Measurements from ENCODE around the gene YTHDF1.

Gene YTHDF1

DNA sequence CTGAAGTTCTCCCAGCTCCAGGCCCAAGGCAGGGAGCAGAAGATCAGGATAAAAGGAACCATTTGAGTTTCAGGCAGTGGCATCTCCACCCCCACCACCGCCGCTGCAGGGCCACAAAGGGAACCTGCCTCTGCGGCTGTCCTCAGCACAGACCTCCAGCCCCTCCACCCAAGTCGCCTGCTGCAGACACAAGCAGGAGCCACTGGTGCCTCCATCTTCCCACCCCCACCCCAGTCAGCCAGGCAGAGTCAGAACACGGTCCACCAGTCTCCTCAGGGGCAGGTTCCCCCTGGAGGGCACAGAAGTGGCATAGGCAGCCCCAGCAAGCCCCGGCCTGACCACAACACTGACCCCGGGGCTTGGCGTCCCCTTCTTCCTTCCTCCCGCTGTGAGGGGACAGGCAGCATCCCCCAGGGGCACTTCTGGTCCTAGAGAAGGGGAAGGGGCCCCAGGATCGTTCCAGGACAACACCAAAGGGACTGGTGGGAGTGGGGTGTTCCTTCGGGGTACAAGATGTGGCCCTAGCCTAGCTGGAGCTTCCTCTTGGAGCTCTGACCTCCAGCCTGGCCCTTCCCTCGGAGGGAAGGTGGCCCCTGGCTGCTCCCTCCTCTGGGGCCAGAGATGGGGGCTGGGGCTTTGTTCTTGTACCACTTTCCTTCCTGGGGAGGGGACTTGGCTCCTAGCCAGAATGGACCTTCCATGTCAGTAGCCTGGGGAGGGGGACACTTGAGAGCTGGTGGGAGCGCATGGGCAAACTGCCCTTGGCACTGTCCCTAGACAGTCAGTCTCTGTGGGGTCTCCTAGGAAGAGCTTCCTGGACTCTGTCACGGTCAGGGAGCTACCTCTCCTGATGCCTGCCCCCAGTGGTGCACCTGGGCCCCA lies 36.0 kb downstream of the YTHDF1 start:
- no peaks in the 10 kb centered on the region for H3K36me3 Mint-ChIP-seq
- H3K4me3 Mint-ChIP-seq: peak overlapping the region; percentile 76

GRCh38 chr20:63178889-63179686 lies 36.8 kb downstream of the YTHDF1 start:
- Mint-ChIP-seq H3K27me3 (peaks cover 78% of the 10 kb centered on the region), H3K4me1 (peaks cover 38% of the 10 kb centered on the region), H3K36me3 (no peaks in the 10 kb centered on the region), H3K9me3 (no peaks in the 10 kb centered on the region), H3K4me3 (peak overlapping the region; percentile 76), H3K27ac (no peak overlapping the region)
- ATAC-seq: peak; percentile 64

More for the DNA sequence above, 36.0 kb downstream of the YTHDF1 start:
- Mint-ChIP-seq H3K27me3 (peaks cover 70% of the 10 kb centered on the region), H3K27ac (no peak overlapping the region), H3K4me1 (peaks cover 31% of the 10 kb centered on the region), H3K9me3 (no peaks in the 10 kb centered on the region)
- ATAC-seq: no peak

- Mint-ChIP-seq H3K36me3 (no peaks in the 10 kb centered on the region), H3K27ac (no peak overlapping the region), H3K4me1 (peaks cover 38% of the 10 kb centered on the region), H3K9me3 (no peaks in the 10 kb centered on the region), H3K4me3 (no peak overlapping the region), H3K27me3 (peaks cover 79% of the 10 kb centered on the region)
- ATAC-seq: no peak
Measured at GRCh38 chr20:63178446-63178820, 37.5 kb downstream of the YTHDF1 start.

- H3K27ac Mint-ChIP-seq: no peak overlapping the region
- peak overlapping the region; percentile 71 for H3K4me3 Mint-ChIP-seq
- no peaks in the 10 kb centered on the region for H3K9me3 Mint-ChIP-seq
- no peaks in the 10 kb centered on the region for H3K36me3 Mint-ChIP-seq
- peaks cover 76% of the 10 kb centered on the region for H3K27me3 Mint-ChIP-seq
- ATAC-seq: no peak
- peaks cover 38% of the 10 kb centered on the region for H3K4me1 Mint-ChIP-seq
Measured at GRCh38 chr20:63177785-63178445, 38.0 kb downstream of the YTHDF1 start.

- ATAC-seq: no peak
- peaks cover 40% of the 10 kb centered on the region for H3K4me1 Mint-ChIP-seq
- H3K9me3 Mint-ChIP-seq: no peaks in the 10 kb centered on the region
- H3K4me3 Mint-ChIP-seq: peak overlapping the region; percentile 50
- no peak overlapping the region for H3K27ac Mint-ChIP-seq
- no peaks in the 10 kb centered on the region for H3K36me3 Mint-ChIP-seq
- H3K27me3 Mint-ChIP-seq: peaks cover 76% of the 10 kb centered on the region
Measured at GRCh38 chr20:63177134-63177784, 38.7 kb downstream of the YTHDF1 start.

DNA sequence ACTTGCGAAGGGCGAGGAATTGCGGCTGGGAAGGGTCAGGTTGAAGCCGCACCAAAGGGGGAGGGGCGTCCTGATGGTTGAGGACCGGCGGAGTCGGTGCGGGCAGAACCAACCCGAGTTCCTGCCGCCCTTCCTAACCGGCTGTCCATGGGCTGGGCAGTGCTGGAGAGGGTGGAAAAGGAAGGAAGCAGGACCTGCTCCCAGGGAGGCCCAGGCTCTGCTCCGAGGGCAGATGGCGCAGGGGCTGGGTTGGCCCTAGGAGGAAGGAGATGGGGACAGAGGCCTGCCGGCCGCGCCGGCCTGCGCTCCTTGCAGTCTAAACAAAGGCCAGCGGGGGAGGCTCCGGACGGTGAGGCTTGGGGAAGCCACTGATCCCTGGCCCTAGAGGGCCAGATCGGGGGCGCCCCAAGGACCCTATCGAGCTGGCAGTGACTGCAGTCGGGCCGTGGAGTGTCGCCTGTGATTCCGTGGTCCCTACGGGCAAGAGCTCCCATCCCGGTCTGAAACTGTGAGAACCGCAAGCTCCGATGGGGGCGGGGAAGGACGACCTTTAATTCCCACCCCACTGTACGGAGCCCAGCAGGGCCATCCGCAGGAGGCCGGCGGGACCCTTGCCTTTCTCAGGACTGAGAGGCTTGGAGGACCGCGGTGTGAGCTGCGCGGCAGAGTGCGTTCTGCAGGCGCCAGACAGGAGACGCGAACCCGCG lies 39.4 kb downstream of the YTHDF1 start:
- no peak overlapping the region for H3K27ac Mint-ChIP-seq
- H3K9me3 Mint-ChIP-seq: peaks cover 2% of the 10 kb centered on the region
- H3K36me3 Mint-ChIP-seq: no peaks in the 10 kb centered on the region
- H3K4me3 Mint-ChIP-seq: peak overlapping the region; percentile 54
- H3K4me1 Mint-ChIP-seq: peaks cover 47% of the 10 kb centered on the region
- no peak for ATAC-seq
- H3K27me3 Mint-ChIP-seq: peaks cover 76% of the 10 kb centered on the region

DNA sequence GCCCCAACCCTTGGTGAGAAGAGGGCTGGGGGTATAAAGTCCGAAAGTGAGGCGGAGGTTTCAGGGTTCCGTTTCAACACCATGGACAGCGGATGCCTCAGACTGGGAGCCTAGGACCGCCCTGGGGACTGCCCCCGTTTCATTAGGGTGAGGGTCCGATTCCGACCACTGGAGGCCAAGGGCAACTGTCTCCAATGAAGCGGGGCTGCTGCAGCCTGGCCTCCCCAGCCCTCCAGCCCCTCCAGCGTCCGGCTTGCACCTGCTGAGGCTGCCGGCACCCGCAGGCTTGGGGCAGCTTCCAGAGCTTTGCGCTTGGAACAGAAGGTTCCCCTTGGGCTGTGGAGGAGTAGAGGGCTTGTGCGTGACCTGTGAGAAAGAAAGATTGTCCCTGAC lies 39.9 kb downstream of the YTHDF1 start:
- no peak for ATAC-seq
- H3K4me1 Mint-ChIP-seq: peaks cover 48% of the 10 kb centered on the region
- no peaks in the 10 kb centered on the region for H3K36me3 Mint-ChIP-seq
- peaks cover 76% of the 10 kb centered on the region for H3K27me3 Mint-ChIP-seq
- peak overlapping the region; percentile 54 for H3K4me3 Mint-ChIP-seq
- H3K27ac Mint-ChIP-seq: no peak overlapping the region
- H3K9me3 Mint-ChIP-seq: peaks cover 2% of the 10 kb centered on the region

DNA sequence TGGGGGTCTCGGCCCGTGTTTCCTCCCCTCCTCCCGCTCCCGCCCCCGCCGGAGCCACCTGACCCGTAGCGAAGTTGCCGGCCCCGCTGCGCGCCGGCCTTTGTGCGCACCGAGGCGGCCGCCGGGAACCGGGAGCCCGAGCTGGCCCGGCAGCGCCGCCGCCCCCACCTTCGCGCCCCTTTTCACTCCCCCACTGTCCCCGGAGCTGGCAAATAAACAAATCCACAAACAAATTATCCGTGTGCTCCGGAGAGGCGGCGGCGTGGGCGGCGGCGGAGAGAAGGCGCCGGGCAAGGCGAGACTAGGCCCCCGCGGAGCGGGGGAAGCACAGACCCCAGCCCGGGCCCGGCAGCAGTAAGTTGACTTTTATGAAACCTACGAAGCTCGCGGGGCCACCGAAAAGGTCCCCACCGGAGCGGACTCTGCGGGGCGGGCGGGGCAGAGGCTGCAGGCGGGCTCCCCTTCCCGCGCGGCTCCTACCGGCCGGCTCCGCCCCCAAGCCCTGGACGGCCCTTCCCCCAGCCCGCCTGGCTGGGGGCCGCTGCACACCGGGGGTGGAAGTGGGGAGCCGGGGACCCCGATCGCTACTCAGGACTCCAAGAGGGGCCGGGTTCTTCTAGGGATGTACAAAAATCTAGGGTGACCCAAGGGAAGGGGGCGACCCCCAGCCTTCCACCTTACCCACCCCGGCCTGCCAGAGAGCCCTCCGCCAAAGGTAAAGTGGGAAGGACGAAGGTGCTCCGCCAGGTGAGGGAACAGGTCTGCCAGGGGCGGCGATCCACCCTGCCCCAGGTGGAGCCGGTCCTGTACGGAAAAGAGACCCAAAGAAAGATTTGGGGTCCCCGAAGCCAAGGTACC lies 40.7 kb downstream of the YTHDF1 start:
- ATAC-seq: no peak
- Mint-ChIP-seq H3K9me3 (peaks cover 2% of the 10 kb centered on the region), H3K27me3 (peaks cover 74% of the 10 kb centered on the region), H3K4me1 (peaks cover 48% of the 10 kb centered on the region), H3K4me3 (peak overlapping the region; percentile 31), H3K36me3 (no peaks in the 10 kb centered on the region), H3K27ac (no peak overlapping the region)

- no peaks in the 10 kb centered on the region for H3K36me3 Mint-ChIP-seq
- H3K9me3 Mint-ChIP-seq: peaks cover 2% of the 10 kb centered on the region
- H3K27me3 Mint-ChIP-seq: peaks cover 74% of the 10 kb centered on the region
- ATAC-seq: no peak
- no peak overlapping the region for H3K27ac Mint-ChIP-seq
- H3K4me1 Mint-ChIP-seq: peaks cover 40% of the 10 kb centered on the region
- H3K4me3 Mint-ChIP-seq: peak overlapping the region; percentile 54
Measured at GRCh38 chr20:63174309-63175037, 41.5 kb downstream of the YTHDF1 start.

DNA sequence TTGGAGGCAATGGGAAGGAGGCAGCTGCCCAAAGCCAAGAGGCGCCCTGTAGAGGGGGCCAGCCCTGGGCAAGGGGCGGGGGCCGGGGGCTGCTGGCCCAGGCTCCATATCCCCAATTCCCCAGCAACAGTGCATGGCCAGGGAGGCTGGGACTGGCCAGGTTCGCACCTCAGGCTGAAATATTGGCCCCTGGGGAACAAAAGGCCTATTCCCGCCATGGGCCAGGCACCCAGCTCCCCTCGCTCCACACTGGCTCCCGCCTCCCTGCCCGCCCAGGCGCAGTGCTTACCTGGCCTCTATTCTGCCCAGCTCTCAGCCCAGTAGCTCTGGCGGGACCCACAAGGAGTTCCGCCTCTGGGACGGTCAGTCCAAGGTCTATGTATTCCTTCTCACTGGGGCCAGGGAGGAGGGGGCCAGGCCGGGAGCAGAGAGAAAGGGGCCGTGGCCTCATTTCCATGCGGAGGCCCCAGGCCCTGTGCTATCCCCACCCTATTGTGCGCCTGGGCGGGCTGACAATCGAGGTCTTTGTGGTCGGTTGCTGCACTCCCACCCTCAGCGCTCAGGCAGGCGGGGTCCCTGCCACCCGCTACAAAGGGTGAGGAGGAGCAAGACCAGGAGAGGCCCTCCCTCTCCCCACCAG lies 42.3 kb downstream of the YTHDF1 start:
- H3K27ac Mint-ChIP-seq: no peak overlapping the region
- peaks cover 2% of the 10 kb centered on the region for H3K9me3 Mint-ChIP-seq
- no peak for ATAC-seq
- H3K36me3 Mint-ChIP-seq: no peaks in the 10 kb centered on the region
- H3K27me3 Mint-ChIP-seq: peaks cover 77% of the 10 kb centered on the region
- H3K4me1 Mint-ChIP-seq: peaks cover 37% of the 10 kb centered on the region
- H3K4me3 Mint-ChIP-seq: peak overlapping the region; percentile 11

DNA sequence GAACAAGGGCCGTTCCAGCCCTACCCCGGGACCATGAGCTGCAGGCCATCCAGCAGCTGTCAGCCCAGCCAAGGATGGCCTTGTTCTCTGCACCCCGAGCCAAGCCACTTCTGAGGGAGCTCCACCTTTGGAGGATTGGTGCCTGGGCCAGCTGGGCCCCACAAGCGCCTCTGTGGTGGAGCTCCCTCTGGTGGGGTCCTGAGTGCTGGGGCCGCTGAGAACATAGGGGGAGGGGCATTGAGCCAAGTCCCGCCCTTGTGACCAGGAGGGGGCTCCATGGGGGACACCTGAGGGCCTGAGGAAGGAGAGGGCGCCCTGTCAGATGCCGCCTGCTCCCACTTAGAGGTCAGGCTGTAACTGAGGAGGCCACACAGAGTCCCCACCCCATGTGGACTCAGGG lies 43.2 kb downstream of the YTHDF1 start:
- peaks cover 77% of the 10 kb centered on the region for H3K27me3 Mint-ChIP-seq
- H3K36me3 Mint-ChIP-seq: no peaks in the 10 kb centered on the region
- H3K9me3 Mint-ChIP-seq: peaks cover 2% of the 10 kb centered on the region

DNA sequence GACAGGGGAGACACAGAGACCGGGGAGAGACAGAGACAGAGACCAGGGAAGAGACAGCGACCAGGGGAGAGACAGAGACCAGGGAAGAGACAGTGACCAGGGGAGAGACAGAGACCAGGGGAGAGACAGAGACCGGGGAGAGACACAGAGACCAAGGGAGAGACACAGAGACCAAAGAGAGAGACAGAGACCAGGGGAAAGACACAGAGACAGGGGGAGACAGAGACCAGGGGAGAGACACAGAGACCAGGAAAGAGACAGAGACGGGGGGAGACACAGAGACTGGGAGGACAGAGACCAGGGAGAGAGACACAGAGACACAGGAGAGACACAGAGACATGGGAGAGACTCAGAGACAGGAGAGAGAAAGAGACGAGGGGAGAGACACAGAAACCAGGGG lies 43.9 kb downstream of the YTHDF1 start:
- peaks cover 36% of the 10 kb centered on the region for H3K4me1 Mint-ChIP-seq
- H3K4me3 Mint-ChIP-seq: no peak overlapping the region
- H3K27me3 Mint-ChIP-seq: peaks cover 76% of the 10 kb centered on the region
- no peak overlapping the region for H3K27ac Mint-ChIP-seq
- ATAC-seq: no peak
- H3K9me3 Mint-ChIP-seq: peaks cover 2% of the 10 kb centered on the region
- H3K36me3 Mint-ChIP-seq: no peaks in the 10 kb centered on the region

More for the DNA sequence above, 43.2 kb downstream of the YTHDF1 start:
- peaks cover 37% of the 10 kb centered on the region for H3K4me1 Mint-ChIP-seq
- no peak overlapping the region for H3K4me3 Mint-ChIP-seq
- no peak for ATAC-seq
- H3K27ac Mint-ChIP-seq: no peak overlapping the region

- no peak for ATAC-seq
- Mint-ChIP-seq H3K27me3 (peaks cover 53% of the 10 kb centered on the region), H3K27ac (no peak overlapping the region), H3K4me1 (peaks cover 15% of the 10 kb centered on the region), H3K4me3 (no peak overlapping the region), H3K36me3 (no peaks in the 10 kb centered on the region), H3K9me3 (peaks cover 2% of the 10 kb centered on the region)
Measured at GRCh38 chr20:63169681-63170080, 46.2 kb downstream of the YTHDF1 start.
